ENCODE measurements around the gene FBXW2. TPM values are rescaled to one million over a fixed set of nuclear protein-coding genes. Genes with fewer than 3 reads are reported as not detected.
A peak's percentile ranks its signal among the peaks of the same experiment; 100 is the strongest.

FBXW2 gene
- total RNA-seq, 1 donor from 2014 or later: 67.7 TPM

DNA sequence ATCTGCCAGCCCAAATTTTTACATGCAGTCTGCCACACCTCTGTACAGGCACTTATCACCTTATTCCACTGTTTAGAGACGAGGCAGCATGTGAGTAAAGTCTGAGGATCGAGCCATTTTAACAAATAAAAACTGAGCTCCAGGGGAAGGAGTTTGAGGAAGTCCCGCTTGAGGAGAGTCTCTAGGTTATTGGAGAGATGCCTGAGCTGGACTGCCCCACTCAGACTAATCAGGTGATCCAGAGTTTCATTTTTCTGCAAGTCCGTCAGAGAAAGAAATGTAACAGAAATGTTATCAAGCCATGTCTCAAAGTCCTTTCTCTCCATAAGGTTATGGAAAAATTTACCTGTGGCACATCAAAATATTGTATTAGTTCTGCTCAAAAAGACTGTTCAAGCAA lies 5.3 kb downstream of the FBXW2 start:
- no peak for DNase-seq (ENCODE audit: extremely low spot score, unreplicated experiment)
- Mint-ChIP-seq H3K4me3 (no peak overlapping the region), H3K9me3 (no peaks in the 10 kb centered on the region), H3K4me1 (ENCODE audit: unreplicated experiment) (peaks cover 32% of the 10 kb centered on the region), H3K27me3 (no peaks in the 10 kb centered on the region), H3K36me3 (peaks cover 22% of the 10 kb centered on the region), H3K27ac (no peak overlapping the region)
- TF ChIP-seq, protein P1, sequence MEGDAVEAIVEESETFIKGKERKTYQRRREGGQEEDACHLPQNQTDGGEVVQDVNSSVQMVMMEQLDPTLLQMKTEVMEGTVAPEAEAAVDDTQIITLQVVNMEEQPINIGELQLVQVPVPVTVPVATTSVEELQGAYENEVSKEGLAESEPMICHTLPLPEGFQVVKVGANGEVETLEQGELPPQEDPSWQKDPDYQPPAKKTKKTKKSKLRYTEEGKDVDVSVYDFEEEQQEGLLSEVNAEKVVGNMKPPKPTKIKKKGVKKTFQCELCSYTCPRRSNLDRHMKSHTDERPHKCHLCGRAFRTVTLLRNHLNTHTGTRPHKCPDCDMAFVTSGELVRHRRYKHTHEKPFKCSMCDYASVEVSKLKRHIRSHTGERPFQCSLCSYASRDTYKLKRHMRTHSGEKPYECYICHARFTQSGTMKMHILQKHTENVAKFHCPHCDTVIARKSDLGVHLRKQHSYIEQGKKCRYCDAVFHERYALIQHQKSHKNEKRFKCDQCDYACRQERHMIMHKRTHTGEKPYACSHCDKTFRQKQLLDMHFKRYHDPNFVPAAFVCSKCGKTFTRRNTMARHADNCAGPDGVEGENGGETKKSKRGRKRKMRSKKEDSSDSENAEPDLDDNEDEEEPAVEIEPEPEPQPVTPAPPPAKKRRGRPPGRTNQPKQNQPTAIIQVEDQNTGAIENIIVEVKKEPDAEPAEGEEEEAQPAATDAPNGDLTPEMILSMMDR (conservative IDR thresholded peaks at IDR 0.05): no peak

DNA sequence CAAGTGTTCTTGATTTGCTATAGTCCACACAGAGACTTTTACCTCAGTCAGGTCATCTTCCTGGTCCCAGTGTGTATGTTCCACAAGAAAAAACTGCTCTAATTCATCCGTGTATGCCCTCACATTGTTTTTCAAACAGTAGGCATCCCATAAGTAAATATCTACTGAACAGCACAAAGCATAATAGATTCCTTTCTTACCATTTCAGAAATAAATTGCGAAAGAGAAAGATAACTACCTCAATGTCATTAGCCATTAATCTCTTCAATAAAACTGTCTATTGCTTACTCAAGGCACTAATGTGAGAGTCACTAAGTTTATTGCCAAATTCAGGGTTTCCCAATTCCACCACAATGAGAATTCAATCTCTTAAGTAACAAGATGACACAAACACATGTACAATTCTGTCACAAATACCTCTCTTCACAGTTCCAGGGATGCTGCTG lies 9.6 kb downstream of the FBXW2 start:
- H3K27ac Mint-ChIP-seq: peak overlapping the region; percentile 35
- H3K27me3 Mint-ChIP-seq: no peaks in the 10 kb centered on the region
- peaks cover 24% of the 10 kb centered on the region for H3K36me3 Mint-ChIP-seq

GRCh38 chr9:120781236-120781635 lies 12.0 kb downstream of the FBXW2 start:
- Mint-ChIP-seq H3K36me3 (peaks cover 18% of the 10 kb centered on the region), H3K4me3 (no peak overlapping the region), H3K27ac (no peak overlapping the region), H3K4me1 (ENCODE audit: unreplicated experiment) (peaks cover 10% of the 10 kb centered on the region), H3K27me3 (no peaks in the 10 kb centered on the region), H3K9me3 (no peaks in the 10 kb centered on the region)
- TF ChIP-seq, protein P1 (conservative IDR thresholded peaks at IDR 0.05): no peak
- no peak for DNase-seq (ENCODE audit: extremely low spot score, unreplicated experiment)

More for the DNA sequence above, 9.6 kb downstream of the FBXW2 start:
- DNase-seq (ENCODE audit: extremely low spot score, unreplicated experiment): no peak
- TF ChIP-seq, protein P1 (conservative IDR thresholded peaks at IDR 0.05): no peak
- no peak overlapping the region for H3K4me3 Mint-ChIP-seq
- H3K4me1 Mint-ChIP-seq (ENCODE audit: unreplicated experiment): peaks cover 21% of the 10 kb centered on the region
- H3K9me3 Mint-ChIP-seq: no peaks in the 10 kb centered on the region

- peaks cover 8% of the 10 kb centered on the region for H3K4me1 Mint-ChIP-seq (ENCODE audit: unreplicated experiment)
- no peak overlapping the region for H3K27ac Mint-ChIP-seq
- no peak for DNase-seq (ENCODE audit: extremely low spot score, unreplicated experiment)
- no peaks in the 10 kb centered on the region for H3K9me3 Mint-ChIP-seq
- H3K36me3 Mint-ChIP-seq: peaks cover 16% of the 10 kb centered on the region
- H3K27me3 Mint-ChIP-seq: no peaks in the 10 kb centered on the region
- H3K4me3 Mint-ChIP-seq: no peak overlapping the region
- TF ChIP-seq, protein P1 (conservative IDR thresholded peaks at IDR 0.05): no peak
Observed at GRCh38 chr9:120780367-120780766, 12.8 kb downstream of the FBXW2 start.

DNA sequence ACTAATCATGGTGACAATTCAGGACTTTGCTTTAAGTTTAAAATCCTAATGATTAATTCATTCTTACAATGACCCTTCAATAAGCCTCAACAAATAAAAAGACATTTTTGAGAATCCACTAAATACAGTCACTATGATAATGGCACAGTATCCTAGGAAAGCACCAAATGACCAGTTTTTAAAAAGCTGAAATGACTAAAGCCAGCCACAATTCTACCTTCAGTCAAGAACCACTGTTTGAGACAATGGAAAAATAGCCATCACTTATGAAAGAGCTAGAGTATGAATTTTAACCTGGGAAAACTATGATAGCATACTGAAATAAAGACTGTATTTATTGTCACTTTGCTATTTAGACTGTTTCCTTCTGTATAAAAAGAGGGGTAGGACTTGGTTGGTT lies 14.0 kb downstream of the FBXW2 start:
- TF ChIP-seq, protein P1 (conservative IDR thresholded peaks at IDR 0.05): no peak
- no peak overlapping the region for H3K27ac Mint-ChIP-seq
- peaks cover 8% of the 10 kb centered on the region for H3K4me1 Mint-ChIP-seq (ENCODE audit: unreplicated experiment)
- peaks cover 18% of the 10 kb centered on the region for H3K36me3 Mint-ChIP-seq
- no peaks in the 10 kb centered on the region for H3K27me3 Mint-ChIP-seq
- H3K4me3 Mint-ChIP-seq: no peak overlapping the region
- H3K9me3 Mint-ChIP-seq: no peaks in the 10 kb centered on the region
- no peak for DNase-seq (ENCODE audit: extremely low spot score, unreplicated experiment)

DNA sequence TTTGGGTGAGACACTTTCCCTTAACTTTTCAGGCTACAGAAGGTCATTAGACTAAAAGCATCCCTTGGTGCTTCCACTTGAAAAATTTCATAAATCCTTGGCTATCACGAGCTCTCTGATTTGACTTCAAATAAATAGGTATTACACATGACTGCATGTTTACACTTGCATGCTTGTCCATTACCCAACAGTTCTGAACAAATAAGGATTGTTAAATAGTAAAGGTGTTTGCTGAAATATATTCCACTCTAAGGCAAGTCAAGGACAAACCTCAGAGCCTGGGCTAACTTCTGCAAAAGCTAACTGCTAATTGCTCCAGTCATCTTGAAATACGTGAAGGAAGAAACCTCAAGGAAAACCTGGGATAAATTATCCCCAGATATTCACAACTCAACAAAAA lies 14.5 kb downstream of the FBXW2 start:
- no peaks in the 10 kb centered on the region for H3K27me3 Mint-ChIP-seq
- no peak overlapping the region for H3K27ac Mint-ChIP-seq
- H3K4me1 Mint-ChIP-seq (ENCODE audit: unreplicated experiment): peaks cover 5% of the 10 kb centered on the region
- H3K4me3 Mint-ChIP-seq: no peak overlapping the region
- no peaks in the 10 kb centered on the region for H3K9me3 Mint-ChIP-seq
- TF ChIP-seq, protein P1 (conservative IDR thresholded peaks at IDR 0.05): no peak
- peaks cover 18% of the 10 kb centered on the region for H3K36me3 Mint-ChIP-seq
- DNase-seq (ENCODE audit: extremely low spot score, unreplicated experiment): no peak
